Progenitor cell of endocrine pancreas (in vitro differentiated cells): ENCODE measurements around the gene TMTC1. TPM values are rescaled to one million over a fixed set of nuclear protein-coding genes. Genes with fewer than 3 reads are reported as not detected.

Experiments used
- DNase-seq: peaks from one replicate; pipeline ENCODE4 v3.0.0; 2021; ENCODE audit warnings: low spot score; ENCODE audit not compliant: unreplicated experiment
- H3K27ac Mint-ChIP-seq: 2 replicates; pipeline ENCODE4 v1.8.0; 2021; ENCODE audit warnings: mild to moderate bottlenecking, moderate library complexity, mixed read lengths
- H3K27me3 Mint-ChIP-seq: 2 replicates; pipeline ENCODE4 v1.8.0; 2021; ENCODE audit warnings: mixed read lengths
- H3K36me3 Mint-ChIP-seq: 2 replicates; pipeline ENCODE4 v1.8.0; 2022; ENCODE audit warnings: mixed read lengths; ENCODE audit not compliant: insufficient read depth
- H3K4me1 Mint-ChIP-seq: 2 replicates; pipeline ENCODE4 v1.8.0; 2021; ENCODE audit warnings: low read depth, mixed read lengths
- H3K4me3 Mint-ChIP-seq: 2 replicates; pipeline ENCODE4 v1.8.0; 2021; ENCODE audit warnings: low read depth, mild to moderate bottlenecking, moderate library complexity, mixed read lengths
- H3K9me3 Mint-ChIP-seq: 2 replicates; pipeline ENCODE4 v1.8.0; 2021; ENCODE audit warnings: low read depth, mixed read lengths
- total RNA-seq: library from RNA; stranded (reverse); gene quantifications from 2 replicates; pipeline ENCODE4 v1.2.1, GENCODE V29; 2021
- TF ChIP-seq, protein P1 (sequence below): fragments of 200-600 bp; sonication (generic); IDR thresholded peaks from one replicate; pipeline ENCODE4 v1.5.0; 2021; ENCODE audit warnings: antibody characterized with exemption, mild to moderate bottlenecking; ENCODE audit not compliant: unreplicated experiment

The TMTC1 gene
- total RNA-seq, 1 donor from 2014 or later: 19.2 TPM

DNA sequence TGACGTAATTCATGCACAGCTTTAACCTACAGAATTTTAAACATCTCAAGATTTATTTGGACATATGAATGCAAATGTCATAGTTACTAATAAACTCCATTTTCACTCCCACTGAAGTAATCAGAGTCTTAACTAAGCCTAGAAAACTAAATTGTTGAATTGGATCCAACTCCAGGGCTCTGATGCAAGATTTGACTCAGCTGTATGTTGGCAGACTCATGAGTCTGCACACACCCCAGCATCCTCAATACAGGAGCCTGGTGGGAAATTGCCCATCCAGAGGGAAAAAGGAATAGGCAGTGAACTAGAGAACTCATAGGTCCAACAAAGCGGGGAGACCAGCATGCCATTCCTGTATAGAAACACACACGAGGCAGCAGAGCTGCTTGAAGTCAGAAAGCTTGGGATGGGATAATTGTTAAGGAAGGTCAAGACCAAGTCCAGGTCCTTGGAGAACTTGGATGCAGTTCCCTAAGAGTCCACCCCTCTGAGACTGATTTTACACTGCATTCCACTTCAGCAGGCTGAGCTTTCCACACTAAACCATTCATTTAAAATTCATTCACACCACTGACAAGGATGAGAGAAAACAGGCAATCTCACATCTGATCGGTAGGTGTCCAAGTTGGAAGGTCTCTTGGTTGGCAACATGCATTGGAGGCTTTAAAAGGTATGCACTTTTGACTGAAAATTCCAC lies 14.4 kb downstream of the TMTC1 start:
- no peaks in the 10 kb centered on the region for H3K9me3 Mint-ChIP-seq
- no peak overlapping the region for H3K4me3 Mint-ChIP-seq
- no peaks in the 10 kb centered on the region for H3K36me3 Mint-ChIP-seq
- TF ChIP-seq, protein P1, sequence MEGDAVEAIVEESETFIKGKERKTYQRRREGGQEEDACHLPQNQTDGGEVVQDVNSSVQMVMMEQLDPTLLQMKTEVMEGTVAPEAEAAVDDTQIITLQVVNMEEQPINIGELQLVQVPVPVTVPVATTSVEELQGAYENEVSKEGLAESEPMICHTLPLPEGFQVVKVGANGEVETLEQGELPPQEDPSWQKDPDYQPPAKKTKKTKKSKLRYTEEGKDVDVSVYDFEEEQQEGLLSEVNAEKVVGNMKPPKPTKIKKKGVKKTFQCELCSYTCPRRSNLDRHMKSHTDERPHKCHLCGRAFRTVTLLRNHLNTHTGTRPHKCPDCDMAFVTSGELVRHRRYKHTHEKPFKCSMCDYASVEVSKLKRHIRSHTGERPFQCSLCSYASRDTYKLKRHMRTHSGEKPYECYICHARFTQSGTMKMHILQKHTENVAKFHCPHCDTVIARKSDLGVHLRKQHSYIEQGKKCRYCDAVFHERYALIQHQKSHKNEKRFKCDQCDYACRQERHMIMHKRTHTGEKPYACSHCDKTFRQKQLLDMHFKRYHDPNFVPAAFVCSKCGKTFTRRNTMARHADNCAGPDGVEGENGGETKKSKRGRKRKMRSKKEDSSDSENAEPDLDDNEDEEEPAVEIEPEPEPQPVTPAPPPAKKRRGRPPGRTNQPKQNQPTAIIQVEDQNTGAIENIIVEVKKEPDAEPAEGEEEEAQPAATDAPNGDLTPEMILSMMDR: no peak
- no peak for DNase-seq
- H3K27me3 Mint-ChIP-seq: no peaks in the 10 kb centered on the region
- H3K4me1 Mint-ChIP-seq: peaks cover 8% of the 10 kb centered on the region
- H3K27ac Mint-ChIP-seq: no peak overlapping the region

DNA sequence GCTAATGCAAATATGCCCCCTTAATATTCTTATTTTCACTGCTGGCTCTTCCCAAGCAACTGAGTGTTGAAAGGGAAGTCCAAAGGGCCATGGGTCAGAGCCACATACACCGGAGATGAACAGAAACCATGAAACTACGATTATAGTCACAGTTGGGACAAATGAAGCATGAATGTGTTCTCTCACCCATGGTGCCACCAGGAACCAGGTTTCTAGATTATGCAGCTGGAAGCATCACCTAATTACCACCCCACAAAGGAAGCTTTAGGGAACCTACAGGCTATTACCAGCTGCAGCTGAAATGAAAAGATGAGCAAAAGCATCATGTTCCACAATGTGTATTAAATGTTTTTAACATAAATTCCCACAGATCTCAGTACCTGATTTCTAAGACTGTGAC lies 15.4 kb downstream of the TMTC1 start:
- no peak overlapping the region for H3K4me3 Mint-ChIP-seq
- no peak for DNase-seq
- peaks cover 8% of the 10 kb centered on the region for H3K4me1 Mint-ChIP-seq
- H3K9me3 Mint-ChIP-seq: no peaks in the 10 kb centered on the region
- no peak overlapping the region for H3K27ac Mint-ChIP-seq
- H3K36me3 Mint-ChIP-seq: no peaks in the 10 kb centered on the region
- H3K27me3 Mint-ChIP-seq: no peaks in the 10 kb centered on the region
- TF ChIP-seq, protein P1: no peak

DNA sequence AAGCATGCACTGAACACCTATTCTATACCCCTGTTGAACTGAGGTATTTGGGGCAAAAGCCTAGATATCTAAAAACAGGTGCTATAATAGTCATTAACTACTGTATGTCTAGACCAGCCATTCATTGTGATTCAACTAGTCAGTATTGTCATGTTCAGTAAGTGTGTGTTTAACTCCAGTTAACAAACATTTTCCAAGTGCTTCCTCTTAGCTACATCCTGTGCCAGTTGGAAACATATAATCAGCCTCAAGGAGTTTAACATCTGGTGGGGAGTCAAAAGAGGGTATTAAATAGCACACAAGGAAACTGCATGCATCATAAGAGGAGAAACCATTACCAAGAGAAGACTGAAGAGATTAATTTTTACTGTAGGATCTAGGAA lies 20.4 kb downstream of the TMTC1 start:
- H3K27me3 Mint-ChIP-seq: no peaks in the 10 kb centered on the region
- H3K36me3 Mint-ChIP-seq: peaks cover 5% of the 10 kb centered on the region
- peaks cover 2% of the 10 kb centered on the region for H3K4me1 Mint-ChIP-seq
- H3K9me3 Mint-ChIP-seq: peaks cover 3% of the 10 kb centered on the region
- TF ChIP-seq, protein P1: no peak
- no peak for DNase-seq
- H3K4me3 Mint-ChIP-seq: no peak overlapping the region
- H3K27ac Mint-ChIP-seq: no peak overlapping the region

DNA sequence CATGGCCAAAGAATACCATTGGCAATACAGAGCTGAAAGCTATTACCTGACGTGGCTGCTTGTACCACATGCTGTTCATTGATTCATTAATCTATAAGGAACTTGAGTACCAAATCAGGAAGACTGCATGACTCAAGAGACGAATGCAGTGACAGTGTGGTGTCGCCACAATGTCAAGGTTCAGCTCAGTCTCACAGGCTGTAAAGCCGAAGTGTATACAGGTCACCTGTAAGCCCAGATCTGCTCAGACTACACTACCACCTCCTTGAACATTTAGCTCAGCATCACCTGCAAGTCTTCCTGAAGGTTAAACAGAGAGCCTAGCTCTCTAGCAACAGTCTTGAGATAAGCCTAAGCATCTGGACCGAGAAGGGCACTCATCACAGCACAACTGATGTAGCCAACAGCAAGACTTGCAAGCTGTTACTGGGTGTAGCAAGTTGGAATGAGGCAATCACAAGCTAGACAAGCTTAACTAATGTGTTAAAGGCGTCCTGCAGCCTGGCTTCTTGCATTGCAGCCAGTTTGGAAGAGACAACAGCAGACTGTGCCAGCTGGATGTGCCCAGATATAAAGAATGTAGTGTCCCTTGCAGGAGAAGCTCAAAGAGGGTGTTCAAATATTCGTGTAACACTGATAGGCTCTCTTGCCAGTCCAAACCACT lies 21.0 kb downstream of the TMTC1 start:
- Mint-ChIP-seq H3K36me3 (peaks cover 10% of the 10 kb centered on the region), H3K4me1 (no peaks in the 10 kb centered on the region), H3K27ac (no peak overlapping the region), H3K27me3 (no peaks in the 10 kb centered on the region), H3K9me3 (peaks cover 8% of the 10 kb centered on the region), H3K4me3 (no peak overlapping the region)
- TF ChIP-seq, protein P1: no peak
- no peak for DNase-seq

DNA sequence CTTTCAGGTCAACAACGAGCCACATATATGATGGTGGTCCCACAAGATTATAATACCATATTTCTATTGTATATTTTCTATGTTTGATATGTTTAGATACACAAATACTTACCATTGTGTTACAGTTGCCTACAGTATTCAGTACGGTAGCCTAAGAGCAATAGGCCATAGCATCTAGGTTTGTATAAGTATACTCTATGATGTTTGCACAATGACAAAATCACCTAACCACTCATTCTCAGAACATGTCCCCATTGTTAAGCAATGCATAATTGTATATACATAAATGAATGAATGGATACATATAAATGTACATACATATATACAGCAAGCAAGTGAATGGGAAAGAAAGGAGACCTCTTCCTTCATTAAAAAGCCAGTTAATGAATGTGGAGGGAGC lies 23.8 kb downstream of the TMTC1 start:
- Mint-ChIP-seq H3K4me3 (no peak overlapping the region), H3K9me3 (peaks cover 12% of the 10 kb centered on the region), H3K27me3 (no peaks in the 10 kb centered on the region), H3K36me3 (peaks cover 22% of the 10 kb centered on the region), H3K4me1 (no peaks in the 10 kb centered on the region), H3K27ac (no peak overlapping the region)
- DNase-seq: no peak
- TF ChIP-seq, protein P1: no peak
